ENCODE data around the gene NFATC4. TPM values are rescaled to one million over a fixed set of nuclear protein-coding genes. Genes with fewer than 3 reads are reported as not detected.
"Not testable (repeated sequence)": the region's sequence is repeated elsewhere in the genome, so short reads cannot be mapped to it uniquely, and the experiment has no call there.

NFATC4 gene
- total RNA-seq, 1 donor from 2014 or later: 56.6 TPM

GRCh38 chr14:24348186-24348585 lies 19.8 kb upstream of the NFATC4 start:
- H3K27me3 Mint-ChIP-seq: peaks cover 72% of the 10 kb centered on the region
- no peak overlapping the region for H3K27ac Mint-ChIP-seq
- DNase-seq (ENCODE audit: low spot score, unreplicated experiment): no peak
- peaks cover 4% of the 10 kb centered on the region for H3K4me1 Mint-ChIP-seq (ENCODE audit: low read depth)
- no peak overlapping the region for H3K4me3 Mint-ChIP-seq (ENCODE audit: low read depth)
- H3K36me3 Mint-ChIP-seq (ENCODE audit: insufficient read depth): no peaks in the 10 kb centered on the region
- TF ChIP-seq CTCF (IDR thresholded peaks at IDR 0.05; ENCODE audit: unreplicated experiment): no peak
- no peaks in the 10 kb centered on the region for H3K9me3 Mint-ChIP-seq (ENCODE audit: low read depth)

- DNase-seq (ENCODE audit: low spot score, unreplicated experiment): no peak
- H3K27ac Mint-ChIP-seq: no peak overlapping the region
- peaks cover 6% of the 10 kb centered on the region for H3K4me1 Mint-ChIP-seq (ENCODE audit: low read depth)
- no peaks in the 10 kb centered on the region for H3K36me3 Mint-ChIP-seq (ENCODE audit: insufficient read depth)
- no peak overlapping the region for H3K4me3 Mint-ChIP-seq (ENCODE audit: low read depth)
- no peak for TF ChIP-seq CTCF (IDR thresholded peaks at IDR 0.05; ENCODE audit: unreplicated experiment)
- H3K27me3 Mint-ChIP-seq: peaks cover 72% of the 10 kb centered on the region
- no peaks in the 10 kb centered on the region for H3K9me3 Mint-ChIP-seq (ENCODE audit: low read depth)
Observed at GRCh38 chr14:24349742-24350141, 18.2 kb upstream of the NFATC4 start.

DNA sequence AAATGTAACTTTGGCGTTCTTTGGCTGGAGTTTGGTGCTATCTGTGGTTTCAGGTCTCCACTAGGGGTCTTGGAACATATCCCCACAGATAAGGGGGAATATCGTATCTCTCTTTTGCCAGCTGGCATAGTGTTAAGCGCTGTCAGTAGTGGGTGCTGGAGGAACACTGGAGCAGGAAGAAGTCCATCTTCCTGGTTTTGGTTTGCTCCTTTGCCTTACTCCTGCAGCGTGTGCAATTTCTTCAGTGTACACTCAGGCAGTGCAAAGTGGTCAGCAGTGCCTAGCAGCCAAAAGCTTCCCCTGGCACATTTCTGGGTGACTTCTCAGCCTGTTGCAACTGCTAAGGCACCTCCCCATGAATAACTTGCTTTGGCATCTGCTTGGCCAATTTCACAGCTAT lies 16.5 kb upstream of the NFATC4 start:
- peaks cover 63% of the 10 kb centered on the region for H3K27me3 Mint-ChIP-seq
- H3K4me3 Mint-ChIP-seq (ENCODE audit: low read depth): no peak overlapping the region
- no peak for DNase-seq (ENCODE audit: low spot score, unreplicated experiment)
- peaks cover 6% of the 10 kb centered on the region for H3K4me1 Mint-ChIP-seq (ENCODE audit: low read depth)
- peak; percentile 10 for TF ChIP-seq CTCF (IDR thresholded peaks at IDR 0.05; ENCODE audit: unreplicated experiment)
- H3K36me3 Mint-ChIP-seq (ENCODE audit: insufficient read depth): no peaks in the 10 kb centered on the region
- no peak overlapping the region for H3K27ac Mint-ChIP-seq
- H3K9me3 Mint-ChIP-seq (ENCODE audit: low read depth): no peaks in the 10 kb centered on the region

DNA sequence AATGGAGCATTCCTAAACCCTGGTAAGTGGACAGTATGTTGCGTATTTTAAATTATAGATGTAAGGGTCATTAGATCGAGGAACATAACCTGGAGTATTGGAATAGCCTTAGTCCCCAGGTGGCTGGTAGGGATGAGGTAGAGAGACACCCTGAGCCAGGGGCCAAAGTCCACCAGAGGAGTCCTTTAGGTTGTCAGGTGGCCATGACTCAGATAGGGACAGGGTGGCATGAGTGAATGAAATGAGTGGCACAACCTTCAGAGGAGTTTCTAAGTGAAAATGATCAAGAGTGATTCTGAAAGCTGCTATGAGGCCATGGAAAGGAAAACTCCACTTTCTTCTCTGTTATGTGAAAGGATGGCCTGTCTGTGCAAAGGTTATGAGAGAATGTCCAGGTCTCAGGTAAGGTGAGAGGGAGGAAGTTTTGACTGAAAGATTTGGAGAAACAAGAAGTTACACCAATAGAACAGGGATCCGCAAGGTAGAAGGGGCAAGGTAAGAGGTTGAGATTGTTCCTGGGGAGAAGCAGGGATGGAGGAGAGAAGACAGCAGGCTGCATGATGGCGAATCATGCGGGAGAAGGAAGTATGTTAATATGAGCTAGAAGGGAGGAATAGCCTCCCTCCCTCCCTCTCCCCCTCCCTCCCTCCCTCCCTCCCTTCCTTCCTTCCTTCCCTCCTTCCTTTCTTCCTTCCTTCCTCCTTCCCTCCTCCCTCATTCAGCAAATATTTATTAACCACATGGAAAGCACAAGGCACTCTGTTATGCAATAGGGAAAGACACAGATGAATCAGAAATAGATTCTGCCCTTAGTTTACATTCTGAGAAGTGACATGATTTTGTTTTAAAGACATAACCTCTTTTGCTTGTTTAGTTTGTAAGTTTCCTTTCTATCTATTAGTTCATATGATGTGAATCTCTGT lies 14.2 kb upstream of the NFATC4 start:
- Mint-ChIP-seq H3K4me3 (ENCODE audit: low read depth) (no peak overlapping the region), H3K27me3 (peaks cover 62% of the 10 kb centered on the region), H3K9me3 (ENCODE audit: low read depth) (no peaks in the 10 kb centered on the region), H3K4me1 (ENCODE audit: low read depth) (peaks cover 6% of the 10 kb centered on the region), H3K27ac (no peak overlapping the region), H3K36me3 (ENCODE audit: insufficient read depth) (no peaks in the 10 kb centered on the region)
- no peak for TF ChIP-seq CTCF (IDR thresholded peaks at IDR 0.05; ENCODE audit: unreplicated experiment)
- no peak for DNase-seq (ENCODE audit: low spot score, unreplicated experiment)

DNA sequence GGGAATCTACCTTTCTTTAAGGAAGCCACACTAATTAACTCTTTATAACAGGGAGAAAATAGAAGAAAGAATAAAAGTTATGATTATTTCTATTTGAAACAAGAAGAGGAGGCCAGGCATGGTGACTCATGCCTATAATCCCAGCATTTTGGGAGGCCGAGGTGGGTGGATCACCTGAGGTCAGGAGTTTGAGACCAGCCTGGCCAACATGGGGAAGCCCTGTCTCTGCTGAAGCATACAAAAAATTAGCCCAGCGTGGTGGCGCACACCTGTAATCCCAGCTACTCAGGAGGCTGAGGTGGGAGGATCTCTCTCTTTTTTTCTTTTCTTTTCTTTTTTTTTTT lies 13.5 kb upstream of the NFATC4 start:
- H3K27ac Mint-ChIP-seq; H3K9me3 Mint-ChIP-seq (ENCODE audit: low read depth); H3K4me3 Mint-ChIP-seq (ENCODE audit: low read depth); H3K36me3 Mint-ChIP-seq (ENCODE audit: insufficient read depth); H3K4me1 Mint-ChIP-seq (ENCODE audit: low read depth); DNase-seq (ENCODE audit: low spot score, unreplicated experiment): not testable (repeated sequence)
- peaks cover 56% of the 10 kb centered on the region for H3K27me3 Mint-ChIP-seq

DNA sequence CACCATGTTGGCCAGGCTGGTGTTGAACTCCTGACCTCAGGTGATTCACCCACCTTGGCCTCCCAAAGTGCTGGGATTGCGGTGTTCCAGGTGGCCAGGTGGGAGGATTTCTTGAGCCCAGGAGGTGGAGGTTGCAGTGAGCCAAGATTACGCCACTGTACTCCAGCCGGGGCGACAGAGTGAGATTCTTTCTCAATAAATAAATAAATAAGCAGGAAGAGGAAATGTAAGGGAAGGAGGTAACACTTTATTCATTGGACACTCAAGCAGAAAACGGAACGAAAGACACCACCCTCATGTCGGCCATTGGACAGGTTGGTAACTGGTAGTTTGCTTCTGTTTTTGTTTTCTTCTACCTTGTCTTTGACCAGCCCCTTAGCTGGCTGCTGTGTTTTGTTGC lies 13.0 kb upstream of the NFATC4 start:
- no peak for TF ChIP-seq CTCF (IDR thresholded peaks at IDR 0.05; ENCODE audit: unreplicated experiment)
- no peak for DNase-seq (ENCODE audit: low spot score, unreplicated experiment)
- no peak overlapping the region for H3K4me3 Mint-ChIP-seq (ENCODE audit: low read depth)
- H3K4me1 Mint-ChIP-seq (ENCODE audit: low read depth): peaks cover 6% of the 10 kb centered on the region
- peaks cover 54% of the 10 kb centered on the region for H3K27me3 Mint-ChIP-seq
- H3K9me3 Mint-ChIP-seq (ENCODE audit: low read depth): no peaks in the 10 kb centered on the region
- no peak overlapping the region for H3K27ac Mint-ChIP-seq
- H3K36me3 Mint-ChIP-seq (ENCODE audit: insufficient read depth): no peaks in the 10 kb centered on the region
